Mesenchymal stem cell (in vitro differentiated cells and primary cell): Measurements from ENCODE around the gene TNNI3K. TPM values are rescaled to one million over a fixed set of nuclear protein-coding genes. Genes with fewer than 3 reads are reported as not detected.

Experiments
- DNase-seq: peaks from one replicate; pipeline ENCODE4 v3.0.0-alpha.2; 2013
- H2AFZ ChIP-seq: one replicate; pipeline ENCODE4 v1.6.1; 2013; ENCODE audit warnings: low read depth, mild to moderate bottlenecking, control low read depth, inconsistent platforms, low read length, moderate library complexity
- H2AK5ac ChIP-seq: 2 replicates; pipeline ENCODE4 v1.6.1; 2013; ENCODE audit warnings: low read length, moderate library complexity, mild to moderate bottlenecking, inconsistent platforms; ENCODE audit not compliant: severe bottlenecking
- H2BK120ac ChIP-seq: one replicate; pipeline ENCODE4 v1.6.1; 2013; ENCODE audit warnings: low read depth, mild to moderate bottlenecking, inconsistent platforms, low read length, moderate library complexity
- H2BK12ac ChIP-seq, 2 experiments: one replicate each; pipeline ENCODE4 v1.6.1; 2013; ENCODE audit warnings: inconsistent platforms in 2 of 2, low read length in 2 of 2, mild to moderate bottlenecking in 2 of 2, moderate library complexity in 2 of 2, control low read depth in 1 of 2
- H2BK15ac ChIP-seq: one replicate; pipeline ENCODE4 v1.6.1; 2013; ENCODE audit warnings: mild to moderate bottlenecking, low read depth, inconsistent platforms; ENCODE audit not compliant: poor library complexity, severe bottlenecking
- H2BK5ac ChIP-seq: 2 replicates; pipeline ENCODE4 v1.6.1; 2013; ENCODE audit warnings: low read depth, mild to moderate bottlenecking, low read length, control low read depth, inconsistent platforms; ENCODE audit not compliant: poor library complexity, severe bottlenecking
- H3K14ac ChIP-seq, 2 experiments: one replicate each; pipeline ENCODE4 v1.6.1; 2013; ENCODE audit warnings: inconsistent platforms in 2 of 2, low read length in 2 of 2, control low read depth in 1 of 2, mild to moderate bottlenecking in 1 of 2, moderate library complexity in 1 of 2
- H3K18ac ChIP-seq, 2 experiments: one replicate each; pipeline ENCODE4 v1.6.1; 2013; ENCODE audit warnings: inconsistent platforms in 2 of 2, low read length in 2 of 2, control low read depth in 1 of 2, low read depth in 1 of 2, mild to moderate bottlenecking in 1 of 2
- H3K23ac ChIP-seq, 2 experiments: one replicate each; pipeline ENCODE4 v1.6.1; 2013; ENCODE audit warnings: inconsistent platforms in 2 of 2, low read length in 2 of 2, mild to moderate bottlenecking in 2 of 2, moderate library complexity in 2 of 2, control low read depth in 1 of 2
- H3K27ac ChIP-seq: 2 replicates; pipeline ENCODE4 v1.5.1; 2013; ENCODE audit warnings: mild to moderate bottlenecking, moderate library complexity, low read length, control low read depth, inconsistent platforms; ENCODE audit not compliant: poor library complexity, severe bottlenecking
- H3K27me3 ChIP-seq, 2 experiments: 2 replicates each; pipeline versions ENCODE4 v1.6.1 to v1.7.0; 2013; ENCODE audit warnings: low read length in 2 of 2, mild to moderate bottlenecking in 2 of 2, moderate library complexity in 2 of 2, control low read depth in 1 of 2, inconsistent platforms in 1 of 2; ENCODE audit not compliant: control insufficient read depth in 1 of 2, insufficient read depth in 1 of 2
- H3K36me3 ChIP-seq, 2 experiments: 2 replicates each; pipeline versions ENCODE4 v1.6.1 to v1.7.0; 2013; ENCODE audit warnings: low read length in 2 of 2, control low read depth in 1 of 2, inconsistent platforms in 1 of 2, low read depth in 1 of 2, mild to moderate bottlenecking in 1 of 2; ENCODE audit not compliant: insufficient read depth in 2 of 2, control insufficient read depth in 1 of 2
- H3K4ac ChIP-seq, 2 experiments: one replicate each; pipeline ENCODE4 v1.6.1; 2013; ENCODE audit warnings: inconsistent platforms in 2 of 2, low read length in 2 of 2, mild to moderate bottlenecking in 2 of 2, moderate library complexity in 2 of 2, control low read depth in 1 of 2, low read depth in 1 of 2
- H3K4me1 ChIP-seq: 2 replicates; pipeline ENCODE4 v1.6.1; 2013; ENCODE audit warnings: low read depth, low read length, control low read depth; ENCODE audit not compliant: control insufficient read depth, insufficient read depth
- H3K4me2 ChIP-seq: 2 replicates; pipeline ENCODE4 v1.6.1; 2013; ENCODE audit warnings: low read length, mild to moderate bottlenecking, inconsistent platforms; ENCODE audit not compliant: poor library complexity, severe bottlenecking
- H3K4me3 ChIP-seq, 2 experiments: 2 replicates each; pipeline versions ENCODE4 v1.5.1 to v1.7.0; 2013; ENCODE audit warnings: low read length in 2 of 2, mild to moderate bottlenecking in 2 of 2, control low read depth in 1 of 2, low read depth in 1 of 2; ENCODE audit not compliant: insufficient read depth in 1 of 2
- H3K79me1 ChIP-seq: replicated peaks from 2 replicates; pipeline ENCODE4 v1.6.1; 2013; ENCODE audit warnings: mild to moderate bottlenecking, control low read depth, low read length, inconsistent platforms; ENCODE audit not compliant: poor library complexity, severe bottlenecking
- H3K9ac ChIP-seq: 2 replicates; pipeline ENCODE4 v1.7.0; 2013; ENCODE audit warnings: mild to moderate bottlenecking, low read length, moderate library complexity
- H3K9me3 ChIP-seq: 2 replicates; pipeline ENCODE4 v1.7.0; 2013; ENCODE audit warnings: mild to moderate bottlenecking, low read length; ENCODE audit not compliant: control insufficient read depth
- H4K8ac ChIP-seq: one replicate; pipeline ENCODE4 v1.6.1; 2013; ENCODE audit warnings: inconsistent platforms, mild to moderate bottlenecking, low read length, moderate library complexity
- H4K91ac ChIP-seq: one replicate; pipeline ENCODE4 v1.6.1; 2013; ENCODE audit warnings: mild to moderate bottlenecking, low read length, inconsistent platforms
- WGBS: methylation state at CpG from one replicate; pipeline ENCODE4 v1.1.7; 2013; ENCODE audit warnings: mixed read lengths; 5-methylcytosine and 5-hydroxymethylcytosine counted together
- polyA plus RNA-seq, 2 experiments: library from polyadenylated mRNA; stranded (reverse); fragments of 200-250 nt; gene quantifications; one replicate each; pipeline ENCODE4 v1.2.3, GENCODE V29; 2013

The TNNI3K gene
- polyA plus RNA-seq (2013, experiment 1 of 2): 0.12 TPM
- polyA plus RNA-seq (2013, experiment 2 of 2): 0.16 TPM

- Histone ChIP-seq H3K9ac (no peak within 1 kb of the TSS), H3K27me3 (no peaks in the 10 kb centered on the region), H3K4ac (no peak within 1 kb of the TSS), H3K4me1 (no peaks in the 10 kb centered on the region), H2AK5ac (no peak within 1 kb of the TSS), H2BK15ac (no peak within 1 kb of the TSS), H3K36me3 (no peaks in the 10 kb centered on the region), H3K79me1 (no peaks in the 10 kb centered on the region), H3K18ac (no peak within 1 kb of the TSS), H4K91ac (no peak within 1 kb of the TSS), H2BK5ac (no peak within 1 kb of the TSS), H3K4me3 (no peak within 1 kb of the TSS), H3K9me3 (no peaks in the 10 kb centered on the region), H3K14ac (no peak within 1 kb of the TSS), H2BK12ac (no peak within 1 kb of the TSS), H3K4me2 (no peak within 1 kb of the TSS), H3K27ac (no peak within 1 kb of the TSS), H3K23ac (no peak within 1 kb of the TSS), H2AFZ (no peak within 1 kb of the TSS), H2BK120ac (no peak within 1 kb of the TSS), H4K8ac (no peak within 1 kb of the TSS)
- WGBS: 95% methylated on average over 2 of the region's 2 CpGs
- no peak for DNase-seq
Measured at GRCh38 chr1:74235153-74235552, at the start of gene TNNI3K. TNNI3K (plus strand) TSS chr1:74235387; CDS start chr1:74235452, 65 bp downstream.

- no peaks in the 10 kb centered on the region for H3K36me3 ChIP-seq
- no peak overlapping the region for H3K4me3 ChIP-seq
- H2BK12ac ChIP-seq: no peak overlapping the region
- H3K27me3 ChIP-seq: no peaks in the 10 kb centered on the region
- H3K9ac ChIP-seq: no peak overlapping the region
- no peak overlapping the region for H2AK5ac ChIP-seq
- H3K4ac ChIP-seq: no peak overlapping the region
- no peak overlapping the region for H2BK120ac ChIP-seq
- no peak overlapping the region for H3K18ac ChIP-seq
- no peak overlapping the region for H2BK5ac ChIP-seq
- DNase-seq: peak; percentile 39
- no peak overlapping the region for H2AFZ ChIP-seq
- H3K4me1 ChIP-seq: no peaks in the 10 kb centered on the region
- H3K4me2 ChIP-seq: no peak overlapping the region
- 45% methylated on average over 2 of the region's 2 CpGs for WGBS
- H4K91ac ChIP-seq: no peak overlapping the region
- no peak overlapping the region for H3K27ac ChIP-seq
- H2BK15ac ChIP-seq: no peak overlapping the region
- no peaks in the 10 kb centered on the region for H3K79me1 ChIP-seq
- H3K9me3 ChIP-seq: no peaks in the 10 kb centered on the region
- H3K14ac ChIP-seq: no peak overlapping the region
- H4K8ac ChIP-seq: no peak overlapping the region
- H3K23ac ChIP-seq: no peak overlapping the region
Measured at GRCh38 chr1:74193908-74194307, 41.3 kb upstream of the TNNI3K start.

- Histone ChIP-seq H3K4me1 (no peaks in the 10 kb centered on the region), H3K9ac (no peak overlapping the region), H2BK5ac (no peak overlapping the region), H4K91ac (no peak overlapping the region), H2BK120ac (no peak overlapping the region), H2BK12ac (no peak overlapping the region), H3K4me3 (no peak overlapping the region), H2BK15ac (no peak overlapping the region), H3K14ac (no peak overlapping the region), H3K36me3 (no peaks in the 10 kb centered on the region), H3K27ac (no peak overlapping the region), H3K79me1 (peaks cover 2% of the 10 kb centered on the region), H3K9me3 (no peaks in the 10 kb centered on the region), H3K27me3 (no peaks in the 10 kb centered on the region), H2AFZ (no peak overlapping the region), H3K4ac (no peak overlapping the region), H3K4me2 (no peak overlapping the region), H2AK5ac (no peak overlapping the region), H3K23ac (no peak overlapping the region), H4K8ac (no peak overlapping the region), H3K18ac (no peak overlapping the region)
- no peak for DNase-seq
Measured at GRCh38 chr1:74195339-74195738, 39.8 kb upstream of the TNNI3K start.

- Histone ChIP-seq H3K14ac (no peak overlapping the region), H2AFZ (peak overlapping the region; percentile 85), H3K4me2 (no peak overlapping the region), H2BK15ac (no peak overlapping the region), H3K9me3 (no peaks in the 10 kb centered on the region), H3K79me1 (peaks cover 2% of the 10 kb centered on the region), H3K27ac (no peak overlapping the region), H3K9ac (peak overlapping the region; percentile 96), H2BK120ac (no peak overlapping the region), H2BK12ac (no peak overlapping the region), H3K4ac (no peak overlapping the region), H3K36me3 (peaks cover 0 to 14% of the 10 kb centered on the region in 2 experiments), H2BK5ac (no peak overlapping the region), H4K8ac (no peak overlapping the region), H3K4me3 (peak overlapping the region in 1 of 2 experiments; percentile 86), H3K23ac (no peak overlapping the region), H3K27me3 (no peaks in the 10 kb centered on the region), H3K18ac (no peak overlapping the region), H4K91ac (no peak overlapping the region), H3K4me1 (no peaks in the 10 kb centered on the region), H2AK5ac (no peak overlapping the region)
- DNase-seq: no peak
- WGBS: 100% methylated on average over 3 of the region's 5 CpGs
Measured at GRCh38 chr1:74197255-74197654, 37.9 kb upstream of the TNNI3K start.
